ENCODE data around the gene DTWD1. TPM values are rescaled to one million over a fixed set of nuclear protein-coding genes. Genes with fewer than 3 reads are reported as not detected.

DTWD1 gene
- total RNA-seq, 1 donor from 2014 or later, result 41.2 TPM

- Mint-ChIP-seq H3K27ac (no peak overlapping the region), H3K36me3 (no peaks in the 10 kb centered on the region), H3K27me3 (ENCODE audit: low read depth) (no peaks in the 10 kb centered on the region), H3K4me1 (peaks cover under 1% of the 10 kb centered on the region), H3K9me3 (no peaks in the 10 kb centered on the region), H3K4me3 (no peak overlapping the region)
- TF ChIP-seq CTCF (IDR thresholded peaks at IDR 0.05; ENCODE audit: unreplicated experiment), result no peak
- DNase-seq (ENCODE audit: low spot score in 2 of 2, unreplicated experiment in 2 of 2), result no peak
Observed at GRCh38 chr15:49669288-49669687, 48.4 kb downstream of the DTWD1 start.

DNA sequence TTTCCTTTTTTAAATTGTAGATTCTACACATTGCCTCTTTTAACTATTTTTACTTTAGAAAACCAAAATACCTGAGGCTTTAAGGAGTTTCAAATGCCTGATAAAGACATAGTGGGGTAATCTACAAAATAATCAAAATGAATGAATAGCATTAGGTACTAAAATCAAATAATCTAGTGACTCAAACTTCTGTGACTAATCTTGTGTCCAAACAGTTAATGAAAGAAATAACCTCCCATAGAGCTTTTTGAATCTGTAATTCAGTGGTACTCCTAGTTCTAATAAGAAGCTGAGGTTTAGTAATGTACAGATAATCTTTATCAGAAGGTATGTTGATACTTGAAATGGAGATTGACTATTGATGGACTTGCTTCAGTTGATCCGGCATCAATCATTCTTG is 53.0 kb downstream of the DTWD1 start:
- Mint-ChIP-seq H3K36me3 (no peaks in the 10 kb centered on the region), H3K4me3 (no peak overlapping the region), H3K9me3 (peaks cover 7% of the 10 kb centered on the region), H3K4me1 (peaks cover 3% of the 10 kb centered on the region), H3K27me3 (ENCODE audit: low read depth) (no peaks in the 10 kb centered on the region), H3K27ac (no peak overlapping the region)
- no peak for DNase-seq (ENCODE audit: low spot score in 2 of 2, unreplicated experiment in 2 of 2)
- TF ChIP-seq CTCF (IDR thresholded peaks at IDR 0.05; ENCODE audit: unreplicated experiment), result no peak

- H3K27me3 Mint-ChIP-seq (ENCODE audit: low read depth), result no peaks in the 10 kb centered on the region
- TF ChIP-seq CTCF (IDR thresholded peaks at IDR 0.05; ENCODE audit: unreplicated experiment), result no peak
- no peak overlapping the region for H3K4me3 Mint-ChIP-seq
- peaks cover 7% of the 10 kb centered on the region for H3K9me3 Mint-ChIP-seq
- H3K36me3 Mint-ChIP-seq, result no peaks in the 10 kb centered on the region
- DNase-seq (ENCODE audit: low spot score in 2 of 2, unreplicated experiment in 2 of 2), result no peak
- no peak overlapping the region for H3K27ac Mint-ChIP-seq
- peaks cover 3% of the 10 kb centered on the region for H3K4me1 Mint-ChIP-seq
Observed at GRCh38 chr15:49674370-49674769, 53.5 kb downstream of the DTWD1 start.

GRCh38 chr15:49675041-49675440 is 54.2 kb downstream of the DTWD1 start:
- DNase-seq (ENCODE audit: low spot score in 2 of 2, unreplicated experiment in 2 of 2), result no peak
- Mint-ChIP-seq H3K36me3 (no peaks in the 10 kb centered on the region), H3K27ac (no peak overlapping the region), H3K4me3 (no peak overlapping the region), H3K9me3 (peaks cover 7% of the 10 kb centered on the region), H3K4me1 (peaks cover 3% of the 10 kb centered on the region), H3K27me3 (ENCODE audit: low read depth) (no peaks in the 10 kb centered on the region)
- TF ChIP-seq CTCF (IDR thresholded peaks at IDR 0.05; ENCODE audit: unreplicated experiment), result no peak

GRCh38 chr15:49678655-49679054 is 57.8 kb downstream of the DTWD1 start:
- no peak overlapping the region for H3K27ac Mint-ChIP-seq
- DNase-seq (ENCODE audit: low spot score in 2 of 2, unreplicated experiment in 2 of 2), result no peak
- no peaks in the 10 kb centered on the region for H3K36me3 Mint-ChIP-seq
- H3K9me3 Mint-ChIP-seq, result peaks cover 11% of the 10 kb centered on the region
- H3K27me3 Mint-ChIP-seq (ENCODE audit: low read depth), result no peaks in the 10 kb centered on the region
- H3K4me1 Mint-ChIP-seq, result peaks cover 3% of the 10 kb centered on the region
- H3K4me3 Mint-ChIP-seq, result no peak overlapping the region
- TF ChIP-seq CTCF (IDR thresholded peaks at IDR 0.05; ENCODE audit: unreplicated experiment), result no peak

GRCh38 chr15:49686599-49686998 is 65.8 kb downstream of the DTWD1 start:
- no peak overlapping the region for H3K4me3 Mint-ChIP-seq
- no peaks in the 10 kb centered on the region for H3K9me3 Mint-ChIP-seq
- H3K4me1 Mint-ChIP-seq, result peaks cover 6% of the 10 kb centered on the region
- no peak overlapping the region for H3K27ac Mint-ChIP-seq
- TF ChIP-seq CTCF (IDR thresholded peaks at IDR 0.05; ENCODE audit: unreplicated experiment), result no peak
- DNase-seq (ENCODE audit: low spot score in 2 of 2, unreplicated experiment in 2 of 2), result no peak
- H3K27me3 Mint-ChIP-seq (ENCODE audit: low read depth), result no peaks in the 10 kb centered on the region
- H3K36me3 Mint-ChIP-seq, result no peaks in the 10 kb centered on the region
